A549 (cell line): ENCODE data around the gene TCF3. TPM values are rescaled to one million over a fixed set of nuclear protein-coding genes. Genes with fewer than 3 reads are reported as not detected.
A peak's percentile ranks its signal among the peaks of the same experiment; 100 is the strongest.

Experiments
- ATAC-seq, 2 experiments: fragments of 200-7000 bp in 1 of 2; fragments of >200 bp in 1 of 2; cut with Nextera tagmentation in 1 of 2; cut with Tn5 transposase in 1 of 2; 3 replicates each; pipeline versions ENCODE4 v1.8.0 to v1.9.1; 2018 to 2020; ENCODE audit warnings: mild to moderate bottlenecking in 1 of 2, moderate library complexity in 1 of 2
- CTCF ChIA-PET: fragments of 300-600 bp; sonication (Branson Sonifier 250); formaldehyde crosslinking; extraction: SDS; loops from one replicate; lab custom pipeline; 2021; ENCODE audit warnings: antibody characterized with exemption, inconsistent platforms; lab: Yijun Ruan, JAX
- POLR2A ChIA-PET: fragments of 350-600 bp; formaldehyde crosslinking; extraction: SDS; loops from one replicate; lab custom pipeline; 2021; ENCODE audit warnings: antibody characterized with exemption, inconsistent platforms; lab: Yijun Ruan, JAX
- DNase-seq, 2 experiments: peaks; one replicate each; pipeline versions ENCODE4 v3.0.0 to v3.0.0-alpha.2; 2011 to 2016; ENCODE audit warnings: low read depth in 1 of 2, low spot score in 1 of 2
- FAIRE-seq: peaks from 2 replicates; lab custom pipeline; 2011; peaks lifted over from hg19 to GRCh38; lab: Jason Lieb, UNC
- H3K27ac ChIP-seq, 2 experiments: fragments of >200 bp; sonication (Bioruptor Twin); formaldehyde crosslinking; 3 replicates each; pipeline ENCODE4 v1.5.1; 2016 to 2017
- H3K4me1 ChIP-seq: fragments of >200 bp; sonication (Bioruptor Twin); formaldehyde crosslinking; 3 replicates; pipeline ENCODE4 v1.6.1; 2016
- H3K4me2 ChIP-seq: fragments of >200 bp; sonication (Bioruptor Twin); formaldehyde crosslinking; 3 replicates; pipeline ENCODE4 v1.6.1; 2016
- H3K4me3 ChIP-seq: fragments of >200 bp; sonication (Bioruptor Twin); formaldehyde crosslinking; 3 replicates; pipeline ENCODE4 v1.5.1; 2016
- H3K9me3 ChIP-seq: fragments of >200 bp; sonication (Bioruptor Twin); formaldehyde crosslinking; 3 replicates; pipeline ENCODE4 v1.6.1; 2016
- ATOH8 ChIP-seq: fragments of 250-450 bp; sonication (Bioruptor Pico); IDR thresholded peaks from 2 replicates; pipeline ENCODE4 v1.5.0; 2020; ENCODE audit warnings: low read depth, mild to moderate bottlenecking, moderate library complexity
- BHLHE40 ChIP-seq: IDR thresholded peaks from 2 replicates; pipeline ENCODE4 v1.6.1; 2012; ENCODE audit warnings: low read depth, low read length, inconsistent platforms
- CBX2 ChIP-seq: fragments of 200-600 bp; sonication (generic); IDR thresholded peaks from 2 replicates; pipeline ENCODE4 v1.6.1; 2016; ENCODE audit warnings: low read depth, mild to moderate bottlenecking, borderline replicate concordance
- CBX8 ChIP-seq: fragments of 200-600 bp; sonication (generic); IDR thresholded peaks from 2 replicates; pipeline ENCODE4 v1.6.1; 2016
- CEBPB ChIP-seq, 2 experiments: fragments of >200 bp in 1 of 2; sonication (Bioruptor Twin) in 1 of 2; formaldehyde crosslinking in 1 of 2; IDR thresholded peaks; 2 replicates each; pipeline ENCODE4 v1.6.1; 2012 to 2016
- CHD2 ChIP-seq: fragments of 150-350 bp; IDR thresholded peaks from 2 replicates; pipeline ENCODE4 v1.6.1; 2014; ENCODE audit warnings: low read length; ENCODE audit not compliant: partially characterized antibody
- E2F6 ChIP-seq: IDR thresholded peaks from 2 replicates; pipeline ENCODE4 v1.6.1; 2012; ENCODE audit warnings: low read depth, borderline replicate concordance
- EHMT2 ChIP-seq: fragments of 200-600 bp; sonication (generic); IDR thresholded peaks from 2 replicates; pipeline ENCODE4 v1.6.1; 2016; ENCODE audit warnings: antibody characterized with exemption, low read depth, mild to moderate bottlenecking, moderate library complexity
- ELK1 ChIP-seq: fragments of 150-350 bp; IDR thresholded peaks from 2 replicates; pipeline ENCODE4 v1.6.1; 2014; ENCODE audit warnings: low read depth, mild to moderate bottlenecking, low read length
- FOSB ChIP-seq: fragments of 250-450 bp; sonication (Bioruptor Pico); IDR thresholded peaks from 2 replicates; pipeline ENCODE4 v1.5.0; 2020; ENCODE audit warnings: mild to moderate bottlenecking, moderate library complexity
- FOSL2 ChIP-seq, 2 experiments: fragments of 450-650 bp in 1 of 2; fragments of >200 bp in 1 of 2; sonication (Bioruptor Twin) in 1 of 2; formaldehyde crosslinking; IDR thresholded peaks; 2 replicates each; pipeline versions ENCODE4 v1.5.0 to v1.6.1; 2016 to 2020; ENCODE audit warnings: mild to moderate bottlenecking in 1 of 2, moderate library complexity in 1 of 2
- FOXS1 ChIP-seq: fragments of 250-450 bp; sonication (Bioruptor Pico); IDR thresholded peaks from 2 replicates; pipeline ENCODE4 v1.5.0; 2020; ENCODE audit warnings: mild to moderate bottlenecking, moderate library complexity
- GATA3 ChIP-seq: IDR thresholded peaks from 2 replicates; pipeline ENCODE4 v1.6.1; 2012; ENCODE audit warnings: borderline replicate concordance
- HDAC2 ChIP-seq: fragments of 200-600 bp; sonication (generic); IDR thresholded peaks from 2 replicates; pipeline ENCODE4 v1.6.1; 2016
- HES2 ChIP-seq: fragments of >200 bp; sonication (Bioruptor Twin); formaldehyde crosslinking; IDR thresholded peaks from 2 replicates; pipeline ENCODE4 v1.6.1; 2016
- HOXA7 ChIP-seq: fragments of 250-450 bp; sonication (Bioruptor Pico); IDR thresholded peaks from 2 replicates; pipeline ENCODE4 v1.5.0; 2020; ENCODE audit warnings: mild to moderate bottlenecking, moderate library complexity
- HOXB5 ChIP-seq: fragments of 250-450 bp; sonication (Bioruptor Pico); IDR thresholded peaks from 2 replicates; pipeline ENCODE4 v1.5.0; 2020; ENCODE audit warnings: mild to moderate bottlenecking, moderate library complexity
- JUN ChIP-seq, 2 experiments: fragments of >200 bp; sonication (Bioruptor Twin); formaldehyde crosslinking; IDR thresholded peaks; 2 replicates in 1 of 2; 3 replicates in 1 of 2; pipeline ENCODE4 v1.6.1; 2016 to 2017
- JUNB ChIP-seq: fragments of >200 bp; sonication (Bioruptor Twin); formaldehyde crosslinking; IDR thresholded peaks from 2 replicates; pipeline ENCODE4 v1.6.1; 2016
- KDM5A ChIP-seq: fragments of 200-600 bp; sonication (generic); IDR thresholded peaks from 2 replicates; pipeline ENCODE4 v1.6.1; 2016; ENCODE audit warnings: antibody characterized with exemption, mild to moderate bottlenecking
- NPAS2 ChIP-seq: fragments of 250-450 bp; sonication (Bioruptor Pico); IDR thresholded peaks from 2 replicates; pipeline ENCODE4 v1.8.0; 2022; ENCODE audit warnings: mild to moderate bottlenecking, moderate library complexity, borderline replicate concordance
- NR3C1 ChIP-seq: fragments of >200 bp; sonication (Bioruptor Twin); formaldehyde crosslinking; IDR thresholded peaks from 3 replicates; pipeline ENCODE4 v1.6.1; 2017
- PBX3 ChIP-seq: IDR thresholded peaks from 2 replicates; pipeline ENCODE4 v1.6.1; 2012
- POLR2AphosphoS2 ChIP-seq: conservative IDR thresholded peaks from 2 replicates; pipeline ENCODE4 v1.6.1; 2012; ENCODE audit warnings: low read length, improper control_type of control experiment, inconsistent platforms
- RAD21 ChIP-seq, 2 experiments: fragments of >200 bp in 1 of 2; sonication (Bioruptor Twin) in 1 of 2; formaldehyde crosslinking in 1 of 2; IDR thresholded peaks in 1 of 2; conservative IDR thresholded peaks in 1 of 2; 2 replicates in 1 of 2; 3 replicates in 1 of 2; pipeline ENCODE4 v1.6.1; 2012 to 2018; ENCODE audit warnings: inconsistent platforms in 1 of 2
- RCOR1 ChIP-seq: fragments of 150-350 bp; IDR thresholded peaks from 2 replicates; pipeline ENCODE4 v1.6.1; 2014; ENCODE audit warnings: antibody characterized with exemption, low read length, low read depth
- RFX5 ChIP-seq: fragments of 450-650 bp; IDR thresholded peaks from 2 replicates; pipeline ENCODE4 v1.7.1; 2014; ENCODE audit warnings: antibody characterized with exemption, mild to moderate bottlenecking, moderate library complexity
- RNF2 ChIP-seq: fragments of 200-600 bp; sonication (generic); IDR thresholded peaks from 2 replicates; pipeline ENCODE4 v1.6.1; 2016; ENCODE audit warnings: low read depth, mild to moderate bottlenecking, antibody characterized with exemption, moderate library complexity, borderline replicate concordance
- SMC3 ChIP-seq: fragments of >200 bp; sonication (Bioruptor Twin); formaldehyde crosslinking; IDR thresholded peaks from 3 replicates; pipeline ENCODE4 v1.6.1; 2018; ENCODE audit warnings: inconsistent platforms
- TFCP2L1 ChIP-seq: fragments of 250-450 bp; sonication (Bioruptor Pico); IDR thresholded peaks from 2 replicates; pipeline ENCODE4 v1.5.0; 2021; ENCODE audit warnings: mild to moderate bottlenecking
- TP53 ChIP-seq: fragments of 250-450 bp; sonication (Bioruptor Pico); IDR thresholded peaks from 2 replicates; pipeline ENCODE4 v1.5.0; 2021; ENCODE audit warnings: mild to moderate bottlenecking, moderate library complexity
- ZC3H11A ChIP-seq: fragments of 450-650 bp; IDR thresholded peaks from 2 replicates; pipeline ENCODE4 v1.6.1; 2014; ENCODE audit warnings: antibody characterized with exemption, mild to moderate bottlenecking
- ZFP36 ChIP-seq: fragments of 450-650 bp; IDR thresholded peaks from 2 replicates; pipeline ENCODE4 v1.6.1; 2014; ENCODE audit warnings: borderline replicate concordance; ENCODE audit not compliant: partially characterized antibody
- WGBS: methylation state at CpG from one replicate; pipeline ENCODE4 v1.1.6; 2017; ENCODE audit errors: missing lambda C conversion rate; 5-methylcytosine and 5-hydroxymethylcytosine counted together
- polyA plus RNA-seq, 4 experiments: library from polyadenylated mRNA; depleted of rRNA in 3 of 4; stranded (reverse); fragments of >200 nt; fragmentation: RNase III in 1 of 4; extraction: RNeasy Plus Mini Kit Qiagen cat#74134 plus additional on column Dnase treatment in 1 of 4; gene quantifications; 2 replicates in 3 of 4; 3 replicates in 1 of 4; pipeline ENCODE4 v1.2.3, GENCODE V29; 2011 to 2017
- TF ChIP-seq, protein P1 (sequence below): fragments of 450-650 bp; IDR thresholded peaks from 2 replicates; pipeline ENCODE4 v1.6.1; 2014; ENCODE audit warnings: antibody characterized with exemption
- TF ChIP-seq, protein P2 (sequence below): IDR thresholded peaks from 2 replicates; pipeline ENCODE4 v1.6.1; 2012

Gene TCF3
- polyA plus RNA-seq, 2 of the 4 experiments (the other 2 are of a cell fraction), result 25.6 to 52.6 TPM

DNA sequence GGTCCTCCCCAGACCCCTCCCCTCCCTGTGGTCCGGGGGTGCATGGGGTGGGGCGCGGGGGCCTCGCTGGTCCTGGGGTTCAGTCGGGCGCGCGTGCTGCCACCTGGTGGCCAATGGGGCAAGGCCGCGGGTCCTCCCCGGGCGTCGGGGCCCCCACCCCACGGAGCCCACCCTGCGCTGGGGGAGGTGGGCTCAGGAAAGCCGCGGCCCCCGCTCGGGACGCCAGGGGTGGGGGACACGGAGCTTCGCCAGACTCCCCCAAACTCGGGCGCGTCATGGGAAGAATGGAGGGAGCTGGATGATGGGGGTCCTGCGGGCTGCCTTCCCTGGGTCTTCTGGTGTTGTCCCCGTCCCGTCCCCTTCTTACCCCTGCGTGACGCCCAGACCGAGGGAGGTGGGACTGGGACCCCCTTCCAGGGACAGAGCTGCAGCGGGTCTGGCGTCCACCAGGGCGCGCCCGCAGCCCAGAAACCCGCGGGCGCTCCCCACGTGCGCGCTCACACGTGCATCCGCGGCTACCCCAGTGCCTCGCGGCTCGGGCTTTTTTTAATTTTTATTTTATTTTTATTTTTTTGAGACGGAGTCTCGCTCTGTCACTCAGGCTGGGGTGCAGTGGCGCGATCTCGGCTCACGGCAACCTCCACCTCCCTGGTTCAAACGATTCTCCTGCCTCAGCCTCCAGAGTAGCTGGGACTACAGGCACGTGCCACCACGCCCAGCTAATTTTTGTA is 19.8 kb upstream of the TCF3 start:
- CTCF ChIA-PET, result interaction anchor here (0.5 to 5.8 kb wide), 69 partner anchors 9 to 1236 kb away, joined by 3 to 146 read pairs (median 5); partner anchors contain the start of genes ATP8B3, PCSK4 and UQCR11
- Histone ChIP-seq H3K27ac (peak overlapping the region; percentile 74 to 91), H3K4me3 (peak overlapping the region; percentile 49), H3K4me2 (peak overlapping the region; percentile 100), H3K9me3 (no peaks in the 10 kb centered on the region), H3K4me1 (peaks cover 9% of the 10 kb centered on the region; the same call in 1 of the 3 replicates)
- ATAC-seq (peak; percentile 63 to 74; a peak in 4 of 6 replicates), FAIRE-seq (no peak), DNase-seq (peak in 1 of 2 experiments; percentile 31)
- POLR2A ChIA-PET, result interaction anchor here (1.0 kb wide), 2 partner anchors 66 to 79 kb away, joined by 3 read pairs; partner anchors contain the start of gene MBD3
- WGBS, result 7% methylated on average over 27 of the region's 57 CpGs
- TF ChIP-seq CBX2, result no peak
- TF ChIP-seq PBX3, result no peak
- no peak for TF ChIP-seq ELK1
- TF ChIP-seq CHD2, result no peak
- no peak for TF ChIP-seq CEBPB (IDR thresholded peaks at IDR 0.05)
- TF ChIP-seq HOXB5 (CRISPR knock-in tag), result no peak
- peak; percentile 80 to 96 for TF ChIP-seq RAD21 (conservative IDR thresholded peaks at IDR 0.05 in 1 of 2, IDR thresholded peaks at IDR 0.05 in 1 of 2)
- TF ChIP-seq FOSB, result no peak
- TF ChIP-seq ZFP36, result no peak
- no peak for TF ChIP-seq CBX8
- peak; percentile 50 for TF ChIP-seq BHLHE40
- TF ChIP-seq KDM5A, result peak; percentile 54; the same call in 1 of the 2 replicates
- peak; percentile 89 for TF ChIP-seq E2F6
- no peak for TF ChIP-seq RNF2
- no peak for TF ChIP-seq FOSL2 (IDR thresholded peaks at IDR 0.05)
- no peak for TF ChIP-seq FOSL2 (CRISPR knock-in tag; IDR thresholded peaks at IDR 0.05)
- TF ChIP-seq, protein P1, sequence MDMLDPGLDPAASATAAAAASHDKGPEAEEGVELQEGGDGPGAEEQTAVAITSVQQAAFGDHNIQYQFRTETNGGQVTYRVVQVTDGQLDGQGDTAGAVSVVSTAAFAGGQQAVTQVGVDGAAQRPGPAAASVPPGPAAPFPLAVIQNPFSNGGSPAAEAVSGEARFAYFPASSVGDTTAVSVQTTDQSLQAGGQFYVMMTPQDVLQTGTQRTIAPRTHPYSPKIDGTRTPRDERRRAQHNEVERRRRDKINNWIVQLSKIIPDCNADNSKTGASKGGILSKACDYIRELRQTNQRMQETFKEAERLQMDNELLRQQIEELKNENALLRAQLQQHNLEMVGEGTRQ, result 0 out of 2 replicates have a peak, but pooled peaks have one; percentile 17
- no peak for TF ChIP-seq ZC3H11A
- no peak for TF ChIP-seq EHMT2
- TF ChIP-seq RCOR1, result no peak
- TF ChIP-seq RFX5, result no peak
- TF ChIP-seq TP53 (CRISPR knock-in tag), result no peak
- no peak for TF ChIP-seq NR3C1
- TF ChIP-seq GATA3, result no peak
- TF ChIP-seq POLR2AphosphoS2, result no peak
- TF ChIP-seq JUNB, result no peak
- TF ChIP-seq HOXA7, result no peak
- TF ChIP-seq SMC3, result peak; percentile 96
- TF ChIP-seq FOXS1 (CRISPR knock-in tag), result no peak
- TF ChIP-seq NPAS2 (CRISPR knock-in tag), result peak; percentile 94
- TF ChIP-seq, protein P2, sequence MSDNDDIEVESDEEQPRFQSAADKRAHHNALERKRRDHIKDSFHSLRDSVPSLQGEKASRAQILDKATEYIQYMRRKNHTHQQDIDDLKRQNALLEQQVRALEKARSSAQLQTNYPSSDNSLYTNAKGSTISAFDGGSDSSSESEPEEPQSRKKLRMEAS, result peak; percentile 94
- TF ChIP-seq HES2, result no peak
- no peak for TF ChIP-seq HDAC2
- TF ChIP-seq ATOH8 (CRISPR knock-in tag), result no peak
- no peak for TF ChIP-seq TFCP2L1 (CRISPR knock-in tag)
- no peak for TF ChIP-seq JUN (IDR thresholded peaks at IDR 0.05)
